ENCODE measurements around the gene SLC22A31. TPM values are rescaled to one million over a fixed set of nuclear protein-coding genes. Genes with fewer than 3 reads are reported as not detected.

The SLC22A31 gene
- total RNA-seq, 1 experiment from 2014 or later = 4.5 TPM

- no peak overlapping the region for H3K4me3 ChIP-seq (ENCODE audit: low read depth in 2 of 2, low read length in 2 of 2)
- no peak overlapping the region for H3K27ac ChIP-seq (ENCODE audit: low read length)
- TF ChIP-seq CTCF (IDR thresholded peaks at IDR 0.05) (no peak), POLR2AphosphoS5 (IDR thresholded peaks at IDR 0.05; ENCODE audit: low read depth, low read length) (no peak), TCF7L2 (IDR thresholded peaks at IDR 0.05; ENCODE audit: low read depth, low read length) (no peak), SIN3A (IDR thresholded peaks at IDR 0.05; ENCODE audit: borderline replicate concordance, insufficient read depth, low read depth, low read length) (no peak)
- TF ChIP-seq, protein P1, sequence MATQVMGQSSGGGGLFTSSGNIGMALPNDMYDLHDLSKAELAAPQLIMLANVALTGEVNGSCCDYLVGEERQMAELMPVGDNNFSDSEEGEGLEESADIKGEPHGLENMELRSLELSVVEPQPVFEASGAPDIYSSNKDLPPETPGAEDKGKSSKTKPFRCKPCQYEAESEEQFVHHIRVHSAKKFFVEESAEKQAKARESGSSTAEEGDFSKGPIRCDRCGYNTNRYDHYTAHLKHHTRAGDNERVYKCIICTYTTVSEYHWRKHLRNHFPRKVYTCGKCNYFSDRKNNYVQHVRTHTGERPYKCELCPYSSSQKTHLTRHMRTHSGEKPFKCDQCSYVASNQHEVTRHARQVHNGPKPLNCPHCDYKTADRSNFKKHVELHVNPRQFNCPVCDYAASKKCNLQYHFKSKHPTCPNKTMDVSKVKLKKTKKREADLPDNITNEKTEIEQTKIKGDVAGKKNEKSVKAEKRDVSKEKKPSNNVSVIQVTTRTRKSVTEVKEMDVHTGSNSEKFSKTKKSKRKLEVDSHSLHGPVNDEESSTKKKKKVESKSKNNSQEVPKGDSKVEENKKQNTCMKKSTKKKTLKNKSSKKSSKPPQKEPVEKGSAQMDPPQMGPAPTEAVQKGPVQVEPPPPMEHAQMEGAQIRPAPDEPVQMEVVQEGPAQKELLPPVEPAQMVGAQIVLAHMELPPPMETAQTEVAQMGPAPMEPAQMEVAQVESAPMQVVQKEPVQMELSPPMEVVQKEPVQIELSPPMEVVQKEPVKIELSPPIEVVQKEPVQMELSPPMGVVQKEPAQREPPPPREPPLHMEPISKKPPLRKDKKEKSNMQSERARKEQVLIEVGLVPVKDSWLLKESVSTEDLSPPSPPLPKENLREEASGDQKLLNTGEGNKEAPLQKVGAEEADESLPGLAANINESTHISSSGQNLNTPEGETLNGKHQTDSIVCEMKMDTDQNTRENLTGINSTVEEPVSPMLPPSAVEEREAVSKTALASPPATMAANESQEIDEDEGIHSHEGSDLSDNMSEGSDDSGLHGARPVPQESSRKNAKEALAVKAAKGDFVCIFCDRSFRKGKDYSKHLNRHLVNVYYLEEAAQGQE (IDR thresholded peaks at IDR 0.05; ENCODE audit: insufficient read depth in 1 of 2, low read depth in 2 of 2, low read length in 1 of 2) = no peak
- ChIA-PET POLR2A (no interaction called here), CTCF (interaction anchor here (0.8 kb wide), 1 partner anchor 213 kb away, joined by 3 read pairs; no protein-coding TSS in a partner anchor)
- no peaks in the 10 kb centered on the region for H3K27me3 ChIP-seq (ENCODE audit: control insufficient read depth, insufficient read depth, low read length)
- intact Hi-C loops (cut with micrococcal nuclease; ENCODE audit: unreplicated experiment) = no loop called here
- ATAC-seq (peak; percentile 40), DNase-seq (ENCODE audit: low read depth, low spot score) (no peak)
- no peaks in the 10 kb centered on the region for H3K36me3 ChIP-seq (ENCODE audit: control insufficient read depth, insufficient read depth, low read length)
- BruUV-seq (replicated peaks) = no TSS peak
- in situ Hi-C loops (cut with HindIII; ENCODE audit: low pct_unique_long_range_greater_than_20kb, low sequenced_read_pairs) = no loop called here
- H3K4me1 ChIP-seq (ENCODE audit: control insufficient read depth, insufficient read depth, low read length) = no peaks in the 10 kb centered on the region
- H3K9me3 ChIP-seq (ENCODE audit: control insufficient read depth, insufficient read depth, low read depth, low read length) = no peaks in the 10 kb centered on the region
These were observed 46.5 kb downstream of the SLC22A31 start for GRCh38 chr16:89153848-89154271.

- Histone ChIP-seq H3K27ac (ENCODE audit: low read length) (no peak overlapping the region), H3K27me3 (ENCODE audit: control insufficient read depth, insufficient read depth, low read length) (no peaks in the 10 kb centered on the region), H3K36me3 (ENCODE audit: control insufficient read depth, insufficient read depth, low read length) (no peaks in the 10 kb centered on the region), H3K4me3 (ENCODE audit: low read depth in 2 of 2, low read length in 2 of 2) (no peak overlapping the region), H3K4me1 (ENCODE audit: control insufficient read depth, insufficient read depth, low read length) (no peaks in the 10 kb centered on the region), H3K9me3 (ENCODE audit: control insufficient read depth, insufficient read depth, low read depth, low read length) (no peaks in the 10 kb centered on the region)
- DNase-seq (ENCODE audit: low read depth, low spot score) (no peak), ATAC-seq (peak; percentile 49)
- in situ Hi-C loops (cut with HindIII; ENCODE audit: low pct_unique_long_range_greater_than_20kb, low sequenced_read_pairs) (no loop called here), intact Hi-C loops (cut with micrococcal nuclease; ENCODE audit: unreplicated experiment) (no loop called here)
- TF ChIP-seq, protein P1 (IDR thresholded peaks at IDR 0.05; ENCODE audit: insufficient read depth in 1 of 2, low read depth in 2 of 2, low read length in 1 of 2) = no peak
- no TSS peak for BruUV-seq (replicated peaks)
- ChIA-PET CTCF (no interaction called here), POLR2A (no interaction called here)
These were observed 47.3 kb downstream of the SLC22A31 start for GRCh38 chr16:89152831-89153700.
